GM19240 (cell line): ENCODE measurements around the gene KRT32.
"Not testable (repeated sequence)": the region's sequence is repeated elsewhere in the genome, so short reads cannot be mapped to it uniquely, and the experiment has no call there.

Experiments
- DNase-seq: peaks from one replicate; pipeline ENCODE4 v3.0.0; 2011; ENCODE audit warnings: low spot score; ENCODE audit not compliant: insufficient read length

The KRT32 gene

GRCh38 chr17:41464682-41465081, 2.5 kb downstream of the KRT32 start:
- no peak for DNase-seq

- DNase-seq: no peak
These were observed 3.0 kb downstream of the KRT32 start for GRCh38 chr17:41464173-41464572.

GRCh38 chr17:41463746-41464145, 3.4 kb downstream of the KRT32 start:
- no peak for DNase-seq

- DNase-seq: no peak
These were observed 4.5 kb downstream of the KRT32 start for GRCh38 chr17:41462705-41463104.

- DNase-seq: no peak
These were observed 9.5 kb downstream of the KRT32 start for GRCh38 chr17:41457676-41458075.

GRCh38 chr17:41456204-41456603, 11.0 kb downstream of the KRT32 start:
- DNase-seq: no peak

- no peak for DNase-seq
These were observed 11.9 kb downstream of the KRT32 start for GRCh38 chr17:41455236-41455635.

- DNase-seq: no peak
These were observed 14.1 kb downstream of the KRT32 start for GRCh38 chr17:41453066-41453465.

GRCh38 chr17:41452281-41452680, 14.9 kb downstream of the KRT32 start:
- no peak for DNase-seq

GRCh38 chr17:41451154-41451728, 15.9 kb downstream of the KRT32 start:
- DNase-seq: no peak

GRCh38 chr17:41449008-41449407, 18.2 kb downstream of the KRT32 start:
- no peak for DNase-seq

- no peak for DNase-seq
These were observed 18.7 kb downstream of the KRT32 start for GRCh38 chr17:41448506-41448905.

GRCh38 chr17:41446806-41447205, 20.4 kb downstream of the KRT32 start:
- no peak for DNase-seq

GRCh38 chr17:41444640-41445039, 22.5 kb downstream of the KRT32 start:
- no peak for DNase-seq

- no peak for DNase-seq
These were observed 23.0 kb downstream of the KRT32 start for GRCh38 chr17:41444186-41444585.

GRCh38 chr17:41442739-41443138, 24.4 kb downstream of the KRT32 start:
- no peak for DNase-seq

GRCh38 chr17:41440531-41441033, 26.6 kb downstream of the KRT32 start, which contains the start of gene KRT38:
TSS of gene KRT38 (minus strand) at chr17:41440983. CDS start at chr17:41440921, 62 bp downstream.
- no peak for DNase-seq

GRCh38 chr17:41439375-41439774, 27.8 kb downstream of the KRT32 start:
- no peak for DNase-seq

- no peak for DNase-seq
These were observed 29.4 kb downstream of the KRT32 start for GRCh38 chr17:41437769-41438168.

GRCh38 chr17:41437254-41437653, 29.9 kb downstream of the KRT32 start:
- no peak for DNase-seq

GRCh38 chr17:41434415-41434814, 32.8 kb downstream of the KRT32 start:
- no peak for DNase-seq

- DNase-seq: no peak
These were observed 33.2 kb downstream of the KRT32 start for GRCh38 chr17:41434005-41434404.

- no peak for DNase-seq
These were observed 33.6 kb downstream of the KRT32 start for GRCh38 chr17:41433586-41433985.

GRCh38 chr17:41430376-41430775, 36.8 kb downstream of the KRT32 start:
- not testable (repeated sequence) for DNase-seq
